Trophoblast cell (in vitro differentiated cells and primary cell): ENCODE data around the gene CTSC.
"Not testable (repeated sequence)": the region's sequence is repeated elsewhere in the genome, so short reads cannot be mapped to it uniquely, and the experiment has no call there.

ENCODE experiments used
- DNase-seq, 2 donors: peaks; one replicate each; pipeline ENCODE4 v3.0.0-alpha.2; 2016
- H2AFZ ChIP-seq: 2 replicates; pipeline ENCODE4 v1.6.1; 2013; ENCODE audit warnings: low read length, moderate library complexity, mild to moderate bottlenecking; ENCODE audit not compliant: insufficient read depth, poor library complexity
- H2AK5ac ChIP-seq: 2 replicates; pipeline ENCODE4 v1.6.1; 2013; ENCODE audit warnings: mild to moderate bottlenecking, low read length
- H2BK120ac ChIP-seq: 2 replicates; pipeline ENCODE4 v1.6.1; 2013; ENCODE audit warnings: low read length, mild to moderate bottlenecking, moderate library complexity; ENCODE audit not compliant: insufficient read depth, poor library complexity
- H2BK12ac ChIP-seq: 2 replicates; pipeline ENCODE4 v1.6.1; 2013; ENCODE audit warnings: mild to moderate bottlenecking, low read length, moderate library complexity
- H2BK5ac ChIP-seq: 2 replicates; pipeline ENCODE4 v1.6.1; 2013; ENCODE audit warnings: low read length, low read depth, moderate library complexity, mild to moderate bottlenecking; ENCODE audit not compliant: poor library complexity
- H3K14ac ChIP-seq: 2 replicates; pipeline ENCODE4 v1.6.1; 2013; ENCODE audit warnings: mild to moderate bottlenecking, low read length
- H3K18ac ChIP-seq: 2 replicates; pipeline ENCODE4 v1.6.1; 2013; ENCODE audit warnings: mild to moderate bottlenecking, low read length
- H3K23ac ChIP-seq: 2 replicates; pipeline ENCODE4 v1.6.1; 2013; ENCODE audit warnings: low read length
- H3K27ac ChIP-seq: 2 replicates; pipeline ENCODE4 v1.5.1; 2013; ENCODE audit warnings: low read depth, mild to moderate bottlenecking, inconsistent platforms, low read length, moderate library complexity
- H3K27me3 ChIP-seq: 2 replicates; pipeline ENCODE4 v1.6.1; 2013; ENCODE audit warnings: inconsistent platforms, mild to moderate bottlenecking, low read length, moderate library complexity; ENCODE audit not compliant: insufficient read depth
- H3K36me3 ChIP-seq, 2 experiments: 1 replicate in 1 of 2; 2 replicates in 1 of 2; pipeline ENCODE4 v1.6.1; 2013; ENCODE audit warnings: low read length in 2 of 2, mild to moderate bottlenecking in 2 of 2, moderate library complexity in 1 of 2; ENCODE audit not compliant: insufficient read depth in 2 of 2, control insufficient read depth in 1 of 2
- H3K4ac ChIP-seq: 2 replicates; pipeline ENCODE4 v1.6.1; 2013; ENCODE audit warnings: low read depth, mild to moderate bottlenecking, low read length, moderate library complexity
- H3K4me1 ChIP-seq, 2 experiments: 1 replicate in 1 of 2; 2 replicates in 1 of 2; pipeline ENCODE4 v1.6.1; 2013; ENCODE audit warnings: low read length in 2 of 2, mild to moderate bottlenecking in 2 of 2, moderate library complexity in 1 of 2; ENCODE audit not compliant: insufficient read depth in 2 of 2, control insufficient read depth in 1 of 2
- H3K4me2 ChIP-seq: 2 replicates; pipeline ENCODE4 v1.6.1; 2013; ENCODE audit warnings: inconsistent platforms, mild to moderate bottlenecking, low read length, moderate library complexity
- H3K4me3 ChIP-seq: 2 replicates; pipeline ENCODE4 v1.5.1; 2013; ENCODE audit warnings: mild to moderate bottlenecking, low read depth, low read length, inconsistent platforms
- H3K79me1 ChIP-seq: one replicate; pipeline ENCODE4 v1.6.1; 2013; ENCODE audit warnings: low read length
- H3K79me2 ChIP-seq: 2 replicates; pipeline ENCODE4 v1.6.1; 2013; ENCODE audit warnings: low read length, mild to moderate bottlenecking; ENCODE audit not compliant: control insufficient read depth, insufficient read depth, poor library complexity
- H3K9ac ChIP-seq: 2 replicates; pipeline ENCODE4 v1.6.1; 2013; ENCODE audit warnings: mild to moderate bottlenecking, low read length
- H3K9me3 ChIP-seq: 2 replicates; pipeline ENCODE4 v1.6.1; 2013; ENCODE audit warnings: low read depth, mild to moderate bottlenecking, control low read depth, inconsistent platforms, low read length; ENCODE audit not compliant: insufficient read depth
- H4K12ac ChIP-seq: 2 replicates; pipeline ENCODE4 v1.6.1; 2013; ENCODE audit warnings: low read depth, mild to moderate bottlenecking, low read length, moderate library complexity
- H4K8ac ChIP-seq: 2 replicates; pipeline ENCODE4 v1.6.1; 2013; ENCODE audit warnings: low read depth, mild to moderate bottlenecking, low read length, moderate library complexity
- H4K91ac ChIP-seq: one replicate; pipeline ENCODE4 v1.6.1; 2013; ENCODE audit warnings: low read depth, mild to moderate bottlenecking, low read length, moderate library complexity
- WGBS: extraction: QIAGEN DNeasy Blood & Tissue Kit; methylation state at CpG from one replicate; pipeline ENCODE4 v1.1.7; 2013; ENCODE audit warnings: missing lambda C conversion rate; ENCODE audit not compliant: insufficient read length, insufficient coverage; ENCODE audit errors: extremely low coverage; 5-methylcytosine and 5-hydroxymethylcytosine counted together

Gene CTSC

DNA sequence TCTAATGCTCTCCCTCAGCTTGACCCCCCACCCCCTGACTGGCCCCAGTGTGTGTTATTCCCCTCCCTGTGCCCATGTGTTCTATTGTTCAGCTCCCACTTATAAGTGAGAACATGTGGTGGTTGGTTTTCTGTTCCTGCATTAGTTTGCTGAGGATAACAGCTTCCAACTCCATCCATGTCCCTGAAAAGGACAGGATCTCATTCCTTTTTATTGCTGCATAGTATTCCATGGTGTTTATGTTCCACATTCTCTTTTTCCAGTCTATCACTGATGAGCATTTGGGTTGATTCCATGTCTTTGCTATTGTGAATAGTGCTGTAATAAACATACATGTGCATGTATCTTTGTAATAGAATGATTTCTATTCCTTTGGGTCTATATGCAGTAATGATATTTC, 16.1 kb downstream of the CTSC start:
- H3K9me3 ChIP-seq, H2AFZ ChIP-seq, H3K27ac ChIP-seq, H3K36me3 ChIP-seq, H4K8ac ChIP-seq, H3K4me1 ChIP-seq, H4K91ac ChIP-seq, H3K18ac ChIP-seq, H3K23ac ChIP-seq, H3K4me2 ChIP-seq, DNase-seq, H2AK5ac ChIP-seq, H2BK5ac ChIP-seq, H3K4me3 ChIP-seq, H3K14ac ChIP-seq, H3K9ac ChIP-seq, H3K79me2 ChIP-seq, H3K79me1 ChIP-seq, H2BK120ac ChIP-seq, H2BK12ac ChIP-seq, H4K12ac ChIP-seq, H3K27me3 ChIP-seq, H3K4ac ChIP-seq: not testable (repeated sequence)

- H2BK120ac ChIP-seq: no peak overlapping the region
- H3K9ac ChIP-seq: no peak overlapping the region
- no peak overlapping the region for H3K4ac ChIP-seq
- H3K4me2 ChIP-seq: no peak overlapping the region
- H3K27ac ChIP-seq: no peak overlapping the region
- H4K8ac ChIP-seq: no peak overlapping the region
- H3K4me1 ChIP-seq: peaks cover 0 to 3% of the 10 kb centered on the region in 2 experiments
- H2BK5ac ChIP-seq: no peak overlapping the region
- H3K4me3 ChIP-seq: no peak overlapping the region
- H2AFZ ChIP-seq: no peak overlapping the region
- no peak overlapping the region for H4K91ac ChIP-seq
- no peak overlapping the region for H3K23ac ChIP-seq
- H2BK12ac ChIP-seq: no peak overlapping the region
- H4K12ac ChIP-seq: no peak overlapping the region
- peaks cover 0 to 1% of the 10 kb centered on the region in 2 experiments for H3K36me3 ChIP-seq
- no peak overlapping the region for H2AK5ac ChIP-seq
- H3K79me2 ChIP-seq: no peaks in the 10 kb centered on the region
- no peaks in the 10 kb centered on the region for H3K9me3 ChIP-seq
- WGBS: no CpG with 5 or more reads among the region's 2 CpGs
- H3K27me3 ChIP-seq: no peaks in the 10 kb centered on the region
- H3K14ac ChIP-seq: no peak overlapping the region
- H3K18ac ChIP-seq: no peak overlapping the region
- H3K79me1 ChIP-seq: no peaks in the 10 kb centered on the region
- no peak for DNase-seq
Measured at GRCh38 chr11:88320149-88320559, 17.4 kb downstream of the CTSC start.

DNA sequence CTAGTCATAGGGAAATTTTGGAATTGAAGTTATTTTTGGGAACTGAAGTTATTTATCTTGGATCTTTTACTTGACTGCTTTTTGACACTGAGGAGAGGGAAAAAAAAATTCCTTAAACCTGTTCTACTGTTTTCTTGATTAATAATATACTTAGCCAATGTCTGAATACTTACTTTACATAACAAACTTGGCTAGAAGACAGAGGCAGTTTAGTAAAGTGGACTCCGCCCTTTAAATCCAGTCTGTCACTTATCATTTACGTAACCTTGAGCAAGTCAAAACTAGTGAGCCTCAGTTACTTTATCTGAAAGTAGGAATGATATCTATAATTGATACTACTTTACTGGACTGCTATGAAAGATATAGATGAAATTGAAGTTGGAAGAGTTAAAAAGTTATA, 19.5 kb downstream of the CTSC start:
- Histone ChIP-seq H4K8ac (no peak overlapping the region), H3K4me2 (no peak overlapping the region), H3K79me2 (no peaks in the 10 kb centered on the region), H3K79me1 (no peaks in the 10 kb centered on the region), H3K14ac (no peak overlapping the region), H2BK120ac (no peak overlapping the region), H2AFZ (no peak overlapping the region), H3K4ac (no peak overlapping the region), H3K27ac (no peak overlapping the region), H2BK12ac (no peak overlapping the region), H2AK5ac (no peak overlapping the region), H3K18ac (no peak overlapping the region), H3K36me3 (peaks cover 0 to 1% of the 10 kb centered on the region in 2 experiments), H2BK5ac (no peak overlapping the region), H3K9ac (no peak overlapping the region), H4K91ac (no peak overlapping the region), H3K23ac (no peak overlapping the region), H4K12ac (no peak overlapping the region), H3K27me3 (no peaks in the 10 kb centered on the region), H3K9me3 (no peaks in the 10 kb centered on the region), H3K4me1 (peaks cover 0 to 3% of the 10 kb centered on the region in 2 experiments), H3K4me3 (no peak overlapping the region)
- no peak for DNase-seq
- WGBS: no CpG with 5 or more reads among the region's 2 CpGs

- no peaks in the 10 kb centered on the region for H3K9me3 ChIP-seq
- H2BK12ac ChIP-seq: no peak overlapping the region
- no peak overlapping the region for H4K8ac ChIP-seq
- H3K23ac ChIP-seq: no peak overlapping the region
- no peak overlapping the region for H2AFZ ChIP-seq
- H3K79me2 ChIP-seq: no peaks in the 10 kb centered on the region
- H2AK5ac ChIP-seq: no peak overlapping the region
- H2BK5ac ChIP-seq: no peak overlapping the region
- H3K9ac ChIP-seq: no peak overlapping the region
- H4K91ac ChIP-seq: no peak overlapping the region
- H3K4me1 ChIP-seq: peaks cover 0 to 3% of the 10 kb centered on the region in 2 experiments
- WGBS: no CpG with 5 or more reads among the region's 5 CpGs
- H2BK120ac ChIP-seq: no peak overlapping the region
- H3K4me2 ChIP-seq: no peak overlapping the region
- H3K27ac ChIP-seq: no peak overlapping the region
- H4K12ac ChIP-seq: no peak overlapping the region
- H3K79me1 ChIP-seq: no peaks in the 10 kb centered on the region
- H3K4me3 ChIP-seq: no peak overlapping the region
- no peak overlapping the region for H3K14ac ChIP-seq
- no peak for DNase-seq
- H3K4ac ChIP-seq: no peak overlapping the region
- no peaks in the 10 kb centered on the region for H3K27me3 ChIP-seq
- H3K36me3 ChIP-seq: peaks cover 0 to 1% of the 10 kb centered on the region in 2 experiments
- H3K18ac ChIP-seq: no peak overlapping the region
Measured at GRCh38 chr11:88317536-88317935, 20.0 kb downstream of the CTSC start.
